Measurements from ENCODE around the gene FAM90A26. TPM values are rescaled to one million over a fixed set of nuclear protein-coding genes. Genes with fewer than 3 reads are reported as not detected.
A peak's percentile ranks its signal among the peaks of the same experiment; 100 is the strongest.
"Not testable (repeated sequence)": the region's sequence is repeated elsewhere in the genome, so short reads cannot be mapped to it uniquely, and the experiment has no call there.

Gene FAM90A26, protein sequence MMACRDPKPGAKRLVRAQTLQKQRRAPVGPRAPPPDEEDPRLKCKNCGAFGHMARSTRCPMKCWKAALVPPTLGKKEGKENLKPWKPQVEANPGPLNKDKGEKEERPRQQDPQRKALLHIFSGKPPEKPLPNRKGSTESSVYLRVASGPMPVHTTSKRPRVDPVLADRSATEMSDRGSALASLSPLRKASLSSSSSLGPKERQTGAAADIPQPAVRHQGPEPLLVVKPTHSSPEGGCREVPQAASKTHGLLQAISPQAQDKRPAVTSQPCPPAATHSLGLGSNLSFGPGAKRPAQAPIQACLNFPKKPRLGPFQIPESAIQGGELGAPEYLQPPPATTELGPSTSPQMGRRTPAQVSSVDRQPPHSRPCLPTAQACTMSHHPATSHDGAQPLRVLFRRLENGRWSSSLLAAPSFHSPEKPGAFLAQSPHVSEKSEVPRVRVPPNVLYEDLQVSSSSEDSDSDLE
- not detected in 2 replicates for polyA plus RNA-seq (2011; rRNA removed)
- not detected in 2 replicates for polyA minus RNA-seq (2011; rRNA and poly(A)+ RNA removed)

DNA sequence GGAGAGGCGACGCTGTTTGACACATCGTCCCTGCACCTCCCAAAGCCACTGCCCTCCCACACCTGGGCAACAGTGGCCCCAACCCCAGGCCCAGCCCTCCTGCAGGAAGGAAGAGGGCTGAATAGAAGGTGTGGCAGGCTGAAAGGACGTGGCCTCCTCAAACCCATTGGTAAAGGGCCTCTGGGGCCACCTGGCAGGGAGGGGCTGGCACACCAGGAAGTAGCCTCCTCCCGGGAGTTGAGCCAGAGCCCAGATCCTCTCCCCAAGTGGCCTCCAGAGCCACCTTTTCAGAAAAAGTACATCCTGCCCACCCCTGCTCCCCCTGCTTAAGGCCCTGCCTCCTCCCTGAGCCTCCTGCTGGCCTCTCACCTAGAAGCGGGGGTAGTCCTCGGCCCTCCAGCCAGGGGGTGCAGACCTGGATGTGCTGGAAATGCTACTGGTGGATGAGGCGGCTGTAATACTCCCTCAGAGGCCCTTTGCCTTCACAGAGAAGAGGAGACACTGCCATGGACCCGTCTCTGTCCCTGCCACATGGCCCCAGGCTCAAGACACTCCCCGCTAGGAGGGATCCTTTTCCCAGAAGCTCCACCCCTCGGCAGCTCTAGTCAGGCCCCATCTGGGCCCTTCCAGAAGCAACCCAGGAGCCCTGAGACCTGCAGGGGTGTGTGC is at the start of gene FAM90A26:
Gene FAM90A26, plus strand, starts transcription at position 619 of the 669 bp plus-strand sequence. CDS start 2,764 bp downstream, outside the sequence.
- H3K27ac ChIP-seq (ENCODE audit: low read depth, low read length); H3K27me3 ChIP-seq (ENCODE audit: control insufficient read depth, insufficient read depth, low read length); H3K4me3 ChIP-seq (ENCODE audit: low read depth, low read length); DNase-seq (ENCODE audit: low read depth, low spot score); CTCF ChIA-PET; H3K9me3 ChIP-seq (ENCODE audit: control insufficient read depth, insufficient read depth, low read length); POLR2A ChIA-PET: not testable (repeated sequence)

DNA sequence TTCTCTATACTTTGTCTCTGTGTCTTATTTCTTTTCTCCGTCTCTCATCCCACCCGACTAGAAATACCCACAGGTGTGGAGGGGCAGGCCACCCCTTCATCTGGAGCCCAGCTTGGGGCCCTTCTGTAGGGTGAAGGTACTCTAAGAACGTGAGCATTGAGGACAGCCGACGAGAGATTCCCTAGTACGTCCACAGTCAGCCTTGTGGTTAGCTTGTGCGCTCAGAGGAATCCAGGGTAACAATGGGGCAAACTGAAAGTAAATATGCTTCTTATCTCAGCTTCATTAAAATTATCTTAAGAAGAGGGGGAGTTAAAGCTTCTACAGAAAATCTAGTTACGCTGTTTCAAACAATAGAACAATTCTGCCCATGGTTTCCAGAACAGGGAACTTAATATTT is 47.5 kb upstream of the FAM90A26 start:
- DNase-seq (ENCODE audit: low read depth, low spot score); POLR2A ChIA-PET; H3K27ac ChIP-seq (ENCODE audit: low read depth, low read length); CTCF ChIA-PET; H3K9me3 ChIP-seq (ENCODE audit: control insufficient read depth, insufficient read depth, low read length); H3K4me3 ChIP-seq (ENCODE audit: low read depth, low read length); H3K27me3 ChIP-seq (ENCODE audit: control insufficient read depth, insufficient read depth, low read length): not testable (repeated sequence)

DNA sequence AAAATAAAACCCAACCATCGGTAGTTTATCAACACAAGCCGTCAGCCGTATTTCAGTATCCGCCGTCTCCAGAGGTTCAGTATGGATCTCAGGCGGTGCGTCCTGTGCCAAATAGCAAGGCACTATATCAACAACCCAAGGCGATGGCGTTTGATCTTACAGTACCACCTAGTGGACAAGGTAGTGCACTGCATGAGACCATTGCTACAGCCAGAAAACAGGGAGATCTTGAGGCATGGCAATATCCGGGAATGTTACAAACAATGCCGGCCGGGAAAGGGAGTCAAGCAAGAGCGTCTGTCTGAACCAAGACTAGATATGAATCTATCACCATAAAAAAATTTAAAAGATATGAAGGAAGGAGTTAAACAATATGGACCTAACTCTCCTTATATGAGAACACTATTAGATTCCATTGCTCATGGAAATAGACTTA is 46.6 kb upstream of the FAM90A26 start:
- POLR2A ChIA-PET: not testable (repeated sequence)

DNA sequence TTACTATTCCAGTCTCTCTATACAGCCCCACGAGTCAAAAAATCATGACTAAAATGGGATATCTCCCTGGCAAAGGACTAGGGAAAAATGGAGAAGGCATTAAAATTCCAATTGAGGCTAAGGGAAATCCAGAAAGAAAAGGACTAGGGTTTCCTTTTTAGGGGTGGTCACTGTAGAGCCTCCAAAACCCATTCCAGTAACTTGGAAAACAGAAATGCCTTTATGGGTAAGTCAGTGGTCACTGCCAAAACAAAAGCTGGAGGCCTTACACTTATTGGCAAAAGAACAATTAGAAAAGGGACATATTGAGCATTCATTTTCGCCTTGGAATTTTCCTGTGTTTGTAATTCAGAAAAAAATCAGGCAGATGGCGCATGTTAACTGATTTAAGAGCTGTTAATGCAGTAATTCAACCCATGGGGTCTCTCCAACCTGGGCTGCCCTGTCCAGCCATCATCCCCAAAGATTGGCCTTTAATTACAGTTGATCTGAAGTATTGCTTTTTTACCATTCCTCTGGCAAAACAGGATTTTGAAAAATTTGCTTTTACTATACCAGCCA is 44.5 kb upstream of the FAM90A26 start:
- CTCF ChIA-PET; POLR2A ChIA-PET; H3K27me3 ChIP-seq (ENCODE audit: control insufficient read depth, insufficient read depth, low read length); DNase-seq (ENCODE audit: low read depth, low spot score); H3K27ac ChIP-seq (ENCODE audit: low read depth, low read length); H3K9me3 ChIP-seq (ENCODE audit: control insufficient read depth, insufficient read depth, low read length); H3K4me3 ChIP-seq (ENCODE audit: low read depth, low read length): not testable (repeated sequence)
- TF ChIP-seq, protein P1, sequence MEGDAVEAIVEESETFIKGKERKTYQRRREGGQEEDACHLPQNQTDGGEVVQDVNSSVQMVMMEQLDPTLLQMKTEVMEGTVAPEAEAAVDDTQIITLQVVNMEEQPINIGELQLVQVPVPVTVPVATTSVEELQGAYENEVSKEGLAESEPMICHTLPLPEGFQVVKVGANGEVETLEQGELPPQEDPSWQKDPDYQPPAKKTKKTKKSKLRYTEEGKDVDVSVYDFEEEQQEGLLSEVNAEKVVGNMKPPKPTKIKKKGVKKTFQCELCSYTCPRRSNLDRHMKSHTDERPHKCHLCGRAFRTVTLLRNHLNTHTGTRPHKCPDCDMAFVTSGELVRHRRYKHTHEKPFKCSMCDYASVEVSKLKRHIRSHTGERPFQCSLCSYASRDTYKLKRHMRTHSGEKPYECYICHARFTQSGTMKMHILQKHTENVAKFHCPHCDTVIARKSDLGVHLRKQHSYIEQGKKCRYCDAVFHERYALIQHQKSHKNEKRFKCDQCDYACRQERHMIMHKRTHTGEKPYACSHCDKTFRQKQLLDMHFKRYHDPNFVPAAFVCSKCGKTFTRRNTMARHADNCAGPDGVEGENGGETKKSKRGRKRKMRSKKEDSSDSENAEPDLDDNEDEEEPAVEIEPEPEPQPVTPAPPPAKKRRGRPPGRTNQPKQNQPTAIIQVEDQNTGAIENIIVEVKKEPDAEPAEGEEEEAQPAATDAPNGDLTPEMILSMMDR (IDR thresholded peaks at IDR 0.05; ENCODE audit: low read depth, low read length): 0 out of 2 replicates have a peak, but pooled peaks have one; percentile 11

More for the DNA sequence above, 46.6 kb upstream of the FAM90A26 start:
- DNase-seq (ENCODE audit: low read depth, low spot score); H3K27me3 ChIP-seq (ENCODE audit: control insufficient read depth, insufficient read depth, low read length); H3K27ac ChIP-seq (ENCODE audit: low read depth, low read length); H3K4me3 ChIP-seq (ENCODE audit: low read depth, low read length); H3K9me3 ChIP-seq (ENCODE audit: control insufficient read depth, insufficient read depth, low read length); CTCF ChIA-PET: not testable (repeated sequence)
- TF ChIP-seq, protein P1 (IDR thresholded peaks at IDR 0.05; ENCODE audit: low read depth, low read length): 0 out of 2 replicates have a peak, but pooled peaks have one; percentile 7

DNA sequence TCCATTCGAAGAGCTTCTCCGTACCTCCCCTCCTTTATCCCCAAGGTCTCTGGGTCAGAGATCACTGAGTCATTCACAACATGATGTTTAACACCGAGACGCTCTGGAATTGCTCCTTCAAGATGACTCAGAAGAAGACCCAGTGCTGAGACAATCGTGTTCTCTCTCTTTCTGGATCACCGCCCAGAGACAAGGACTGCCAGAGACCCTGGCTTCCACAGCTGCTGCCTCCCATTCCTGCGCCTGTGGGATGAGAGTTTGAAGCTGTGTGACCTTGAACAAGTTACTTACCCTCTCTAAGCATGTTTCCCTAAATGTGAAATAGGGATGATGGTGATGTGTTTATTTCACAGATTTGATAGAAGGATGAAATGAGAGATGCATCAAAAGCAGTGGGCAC is 38.8 kb upstream of the FAM90A26 start:
- peak; percentile 68 for DNase-seq (ENCODE audit: low read depth, low spot score)
- CTCF ChIA-PET; H3K27ac ChIP-seq (ENCODE audit: low read depth, low read length); H3K27me3 ChIP-seq (ENCODE audit: control insufficient read depth, insufficient read depth, low read length); POLR2A ChIA-PET; H3K4me3 ChIP-seq (ENCODE audit: low read depth, low read length); H3K9me3 ChIP-seq (ENCODE audit: control insufficient read depth, insufficient read depth, low read length): not testable (repeated sequence)

DNA sequence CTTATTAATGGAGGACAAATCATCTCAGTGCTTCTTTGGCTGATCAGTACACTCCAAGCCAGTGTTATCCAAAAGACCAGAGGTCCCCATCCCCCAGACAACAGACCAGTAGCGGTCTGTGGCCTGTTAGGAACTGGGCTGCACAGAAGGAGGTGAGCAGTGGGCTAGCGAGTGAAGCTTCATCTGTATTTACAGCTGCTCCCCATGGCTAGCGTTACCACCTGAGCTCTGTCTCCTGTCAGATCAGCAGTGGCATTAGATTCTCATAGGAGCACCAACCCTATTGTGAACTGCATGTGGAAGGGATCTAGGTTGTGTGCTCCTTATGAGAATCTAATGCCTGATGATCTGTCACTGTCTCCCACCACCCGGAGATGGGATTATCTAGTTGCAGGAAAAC is 37.4 kb upstream of the FAM90A26 start:
- DNase-seq (ENCODE audit: low read depth, low spot score); POLR2A ChIA-PET; H3K9me3 ChIP-seq (ENCODE audit: control insufficient read depth, insufficient read depth, low read length); H3K27me3 ChIP-seq (ENCODE audit: control insufficient read depth, insufficient read depth, low read length); H3K27ac ChIP-seq (ENCODE audit: low read depth, low read length); CTCF ChIA-PET; H3K4me3 ChIP-seq (ENCODE audit: low read depth, low read length): not testable (repeated sequence)

DNA sequence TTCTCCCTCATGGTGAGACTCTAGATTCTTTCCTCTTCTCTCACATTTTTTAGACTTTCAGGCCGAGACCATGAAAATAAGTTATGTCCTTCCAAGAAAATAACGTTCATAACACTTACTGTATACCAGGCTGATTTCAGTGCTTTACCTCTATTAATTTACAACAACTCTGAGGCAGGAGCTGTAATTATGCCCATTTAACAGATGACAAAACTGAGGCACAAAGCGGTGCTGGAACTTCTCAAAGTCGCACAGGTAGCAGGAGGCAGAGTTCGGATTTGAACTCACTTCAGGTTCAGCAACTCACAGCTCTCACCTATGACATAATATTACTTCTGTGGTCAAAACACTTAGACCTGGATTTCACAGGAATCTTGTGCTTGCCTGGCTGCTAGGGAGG is 36.2 kb upstream of the FAM90A26 start:
- H3K27me3 ChIP-seq (ENCODE audit: control insufficient read depth, insufficient read depth, low read length); H3K9me3 ChIP-seq (ENCODE audit: control insufficient read depth, insufficient read depth, low read length); CTCF ChIA-PET; DNase-seq (ENCODE audit: low read depth, low spot score); H3K27ac ChIP-seq (ENCODE audit: low read depth, low read length); POLR2A ChIA-PET; H3K4me3 ChIP-seq (ENCODE audit: low read depth, low read length): not testable (repeated sequence)

DNA sequence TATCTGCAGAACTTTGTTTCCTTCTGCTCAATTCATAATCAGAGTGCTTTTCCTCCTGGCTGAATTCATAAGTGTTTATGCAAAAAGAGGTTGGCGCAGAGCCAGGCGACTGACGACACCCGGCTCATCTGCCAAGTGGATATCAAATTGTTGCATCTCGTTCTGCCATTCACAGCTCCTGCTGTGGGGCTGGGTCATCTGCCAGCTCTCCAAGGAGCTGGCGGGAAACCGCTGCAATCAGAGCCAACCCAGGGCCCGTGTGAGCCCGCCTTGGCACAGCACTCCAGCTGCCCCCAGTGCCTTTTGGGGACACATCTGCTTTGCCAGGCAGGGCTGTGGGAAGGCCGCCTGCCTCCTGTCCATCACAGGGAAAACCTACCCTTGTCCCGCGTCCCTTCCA is 35.7 kb upstream of the FAM90A26 start:
- H3K4me3 ChIP-seq (ENCODE audit: low read depth, low read length); CTCF ChIA-PET; POLR2A ChIA-PET; H3K9me3 ChIP-seq (ENCODE audit: control insufficient read depth, insufficient read depth, low read length); H3K27ac ChIP-seq (ENCODE audit: low read depth, low read length); H3K27me3 ChIP-seq (ENCODE audit: control insufficient read depth, insufficient read depth, low read length): not testable (repeated sequence)
- DNase-seq (ENCODE audit: low read depth, low spot score): peak; percentile 20

DNA sequence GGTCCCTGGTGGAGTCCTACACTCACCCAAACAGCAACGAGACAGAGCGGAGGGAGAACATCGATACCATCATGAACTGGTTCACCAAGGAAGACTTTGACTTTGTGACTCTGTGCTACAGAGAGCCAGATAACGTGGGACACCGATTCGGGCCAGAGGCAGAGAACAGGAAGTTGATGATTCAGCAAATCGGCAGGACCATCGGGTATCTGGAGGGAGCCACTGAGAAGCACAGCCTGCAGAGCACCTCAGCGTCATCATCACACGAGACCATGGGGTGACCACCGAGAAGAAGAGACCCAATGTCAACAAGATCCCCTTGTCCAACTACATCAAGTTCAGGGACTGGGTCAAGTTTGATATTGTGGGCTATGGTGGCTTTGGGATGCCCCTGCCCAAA is 29.2 kb upstream of the FAM90A26 start:
- H3K27ac ChIP-seq (ENCODE audit: low read depth, low read length); H3K9me3 ChIP-seq (ENCODE audit: control insufficient read depth, insufficient read depth, low read length); H3K4me3 ChIP-seq (ENCODE audit: low read depth, low read length); H3K27me3 ChIP-seq (ENCODE audit: control insufficient read depth, insufficient read depth, low read length); POLR2A ChIA-PET; CTCF ChIA-PET; DNase-seq (ENCODE audit: low read depth, low spot score): not testable (repeated sequence)

DNA sequence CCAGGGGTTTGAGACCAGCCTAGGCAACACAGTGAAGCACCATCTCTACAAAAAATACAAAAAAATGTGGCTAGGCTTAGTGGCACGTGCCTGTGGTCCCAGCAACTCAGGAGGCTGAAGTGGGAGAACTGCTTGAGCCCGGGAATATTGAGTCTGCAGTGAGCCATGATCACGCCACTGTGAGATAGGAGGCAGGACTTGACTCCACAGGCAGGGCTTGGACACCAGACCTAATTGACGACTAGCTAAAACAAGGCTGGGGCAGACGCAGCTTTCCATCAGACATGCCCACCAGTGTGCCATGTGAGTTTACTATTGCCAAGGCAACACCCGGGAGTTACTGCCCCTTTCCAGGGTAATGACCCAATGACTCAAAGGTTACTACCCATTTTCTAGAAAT is 27.4 kb upstream of the FAM90A26 start:
- CTCF ChIA-PET: not testable (repeated sequence)

More for the DNA sequence above, 27.4 kb upstream of the FAM90A26 start:
- H3K27ac ChIP-seq (ENCODE audit: low read depth, low read length); H3K4me3 ChIP-seq (ENCODE audit: low read depth, low read length); H3K9me3 ChIP-seq (ENCODE audit: control insufficient read depth, insufficient read depth, low read length); POLR2A ChIA-PET; DNase-seq (ENCODE audit: low read depth, low spot score); H3K27me3 ChIP-seq (ENCODE audit: control insufficient read depth, insufficient read depth, low read length): not testable (repeated sequence)
